NCI-H2107 treated with DMSO at 0.1 percent for 48 hours (cell line): ENCODE measurements around the gene NR5A2.
A peak's percentile ranks its signal among the peaks of the same experiment; 100 is the strongest.

Experiments
- DNase-seq: peaks from one replicate; lab custom pipeline; 2025; ENCODE audit not compliant: unreplicated experiment; lab: John Stamatoyannopoulos, UW

The NR5A2 gene

GRCh38 chr1:200027264-200027823 lies at the start of gene NR5A2:
Gene NR5A2, plus strand, starts transcription at chr1:200027710. Its CDS starts 138 bp downstream, at chr1:200027848.
- DNase-seq = no peak

- no peak for DNase-seq
Measured at GRCh38 chr1:199978408-199978940, 49.0 kb upstream of the NR5A2 start.

- no peak for DNase-seq
Measured at GRCh38 chr1:199979071-199979470, 48.4 kb upstream of the NR5A2 start.

- DNase-seq = no peak
Measured at GRCh38 chr1:199981584-199981983, 45.9 kb upstream of the NR5A2 start.

GRCh38 chr1:199982606-199983005 lies 44.9 kb upstream of the NR5A2 start:
- DNase-seq = no peak

GRCh38 chr1:199983531-199983930 lies 44.0 kb upstream of the NR5A2 start:
- no peak for DNase-seq

- no peak for DNase-seq
Measured at GRCh38 chr1:199995096-199995685, 32.3 kb upstream of the NR5A2 start.

GRCh38 chr1:200005165-200005564 lies 22.3 kb upstream of the NR5A2 start:
- DNase-seq = no peak

GRCh38 chr1:200006711-200007110 lies 20.8 kb upstream of the NR5A2 start:
- DNase-seq = no peak

- no peak for DNase-seq
Measured at GRCh38 chr1:200015811-200016210, 11.7 kb upstream of the NR5A2 start.

- DNase-seq = no peak
Measured at GRCh38 chr1:200021577-200022238, 5.8 kb upstream of the NR5A2 start.

- DNase-seq = no peak
Measured at GRCh38 chr1:200022239-200022804, 5.2 kb upstream of the NR5A2 start.

- DNase-seq = no peak
Measured at GRCh38 chr1:200028586-200029034, 1.1 kb downstream of the NR5A2 start.

GRCh38 chr1:200029035-200029821 lies 1.7 kb downstream of the NR5A2 start:
- DNase-seq = peak; percentile 18

GRCh38 chr1:200029822-200030152 lies 2.3 kb downstream of the NR5A2 start:
- no peak for DNase-seq

GRCh38 chr1:200030791-200031190 lies 3.3 kb downstream of the NR5A2 start:
- no peak for DNase-seq

GRCh38 chr1:200033511-200034261 lies 6.2 kb downstream of the NR5A2 start:
- DNase-seq = no peak

- DNase-seq = no peak
Measured at GRCh38 chr1:200034262-200034557, 6.7 kb downstream of the NR5A2 start.

- no peak for DNase-seq
Measured at GRCh38 chr1:200034761-200035396, 7.4 kb downstream of the NR5A2 start.

- DNase-seq = no peak
Measured at GRCh38 chr1:200035397-200035955, 8.0 kb downstream of the NR5A2 start.
